NCI-H446 (cell line): ENCODE results near the gene VIL1.
A peak's percentile ranks its signal among the peaks of the same experiment; 100 is the strongest.

Experiments
- DNase-seq, 2 experiments: peaks; one replicate each; lab custom pipeline; 2025; lab: John Stamatoyannopoulos, UW

VIL1 gene

GRCh38 chr2:218406209-218406948, 12.5 kb upstream of the VIL1 start:
- peak; percentile 86 to 99 for DNase-seq

- peak; percentile 68 to 81 for DNase-seq
Observed at GRCh38 chr2:218406949-218407618, 11.8 kb upstream of the VIL1 start.

GRCh38 chr2:218407717-218408116, 11.2 kb upstream of the VIL1 start:
- no peak for DNase-seq

GRCh38 chr2:218418321-218418716, 604 bp upstream of the VIL1 start:
- no peak for DNase-seq

GRCh38 chr2:218419630-218420216, 800 bp downstream of the VIL1 start:
- DNase-seq = no peak

- DNase-seq = no peak
Observed at GRCh38 chr2:218421027-218421426, 2.1 kb downstream of the VIL1 start.

- no peak for DNase-seq
Observed at GRCh38 chr2:218422403-218423086, 3.6 kb downstream of the VIL1 start.

GRCh38 chr2:218423584-218423983, 4.7 kb downstream of the VIL1 start:
- no peak for DNase-seq

GRCh38 chr2:218425531-218425930, 6.6 kb downstream of the VIL1 start:
- no peak for DNase-seq

- DNase-seq = no peak
Observed at GRCh38 chr2:218427741-218428140, 8.8 kb downstream of the VIL1 start.

- no peak for DNase-seq
Observed at GRCh38 chr2:218428846-218429558, 10.1 kb downstream of the VIL1 start.

- no peak for DNase-seq
Observed at GRCh38 chr2:218429911-218430692, 11.2 kb downstream of the VIL1 start.

- no peak for DNase-seq
Observed at GRCh38 chr2:218430721-218431120, 11.8 kb downstream of the VIL1 start.

GRCh38 chr2:218431878-218432277, 13.0 kb downstream of the VIL1 start:
- no peak for DNase-seq

GRCh38 chr2:218432676-218433365, 13.9 kb downstream of the VIL1 start:
- DNase-seq = no peak

GRCh38 chr2:218434456-218434855, 15.5 kb downstream of the VIL1 start:
- no peak for DNase-seq

- no peak for DNase-seq
Observed at GRCh38 chr2:218435003-218435982, 16.4 kb downstream of the VIL1 start.

- DNase-seq = no peak
Observed at GRCh38 chr2:218436992-218437391, 18.1 kb downstream of the VIL1 start.

- DNase-seq = no peak
Observed at GRCh38 chr2:218437969-218438368, 19.0 kb downstream of the VIL1 start.
